ENCODE results near the gene IFNB1.

GRCh38 chr9:21056931-21057330 is 20.8 kb downstream of the IFNB1 start:
- TF ChIP-seq NFRKB (IDR thresholded peaks at IDR 0.05) (no peak), SP1 (IDR thresholded peaks at IDR 0.05) (no peak)

Measured in HEK293T (cell line).